HG02884 (cell line): Measurements from ENCODE around the gene PGGHG.
"Not testable (repeated sequence)": the region's sequence is repeated elsewhere in the genome, so short reads cannot be mapped to it uniquely, and the experiment has no call there.

Source experiments
- ATAC-seq: cut with Tn5 transposase; IDR thresholded peaks from one replicate; pipeline ENCODE4 v1.9.1; 2021; ENCODE audit warnings: mild to moderate bottlenecking, moderate library complexity; ENCODE audit not compliant: unreplicated experiment

PGGHG gene

DNA sequence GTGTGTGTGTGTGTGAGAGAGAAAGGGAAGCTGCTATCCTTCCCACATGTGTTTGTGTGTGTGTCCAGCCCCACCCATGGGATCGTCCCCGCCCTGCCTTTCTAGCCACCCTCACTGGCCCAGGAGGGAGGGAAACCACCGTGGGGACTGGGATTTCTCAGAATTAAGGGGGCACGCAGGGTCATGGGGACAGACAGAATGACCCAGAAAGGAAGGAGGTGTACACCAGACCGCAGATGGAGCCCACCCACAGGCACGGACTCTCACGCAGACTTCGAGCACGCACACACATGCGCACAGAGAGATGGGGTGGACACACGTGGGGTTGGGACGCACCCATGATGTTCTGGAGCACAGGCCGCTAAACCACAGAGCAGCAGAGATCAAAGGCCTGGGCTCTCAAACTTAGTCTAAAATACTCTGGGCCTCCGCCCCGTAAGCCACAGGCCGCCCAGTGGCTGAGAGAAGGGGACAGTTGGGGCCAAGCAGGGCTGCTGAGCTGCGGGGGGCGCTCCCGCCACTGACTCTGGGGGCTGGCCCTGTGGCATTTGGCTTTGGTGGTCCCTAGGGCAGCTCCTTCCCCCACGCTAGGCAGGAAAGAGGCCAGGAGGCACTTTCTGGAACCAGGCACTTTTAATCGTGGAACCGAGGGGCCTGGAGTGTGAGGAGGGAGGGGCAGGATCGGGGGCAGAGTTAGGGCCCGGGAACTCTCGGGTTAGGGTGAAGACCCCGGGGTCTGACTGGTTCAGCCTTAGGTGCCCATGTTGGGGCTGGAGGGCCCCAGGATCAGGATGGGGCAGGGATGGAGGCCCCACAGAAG lies 8.9 kb downstream of the PGGHG start:
- no peak for ATAC-seq

DNA sequence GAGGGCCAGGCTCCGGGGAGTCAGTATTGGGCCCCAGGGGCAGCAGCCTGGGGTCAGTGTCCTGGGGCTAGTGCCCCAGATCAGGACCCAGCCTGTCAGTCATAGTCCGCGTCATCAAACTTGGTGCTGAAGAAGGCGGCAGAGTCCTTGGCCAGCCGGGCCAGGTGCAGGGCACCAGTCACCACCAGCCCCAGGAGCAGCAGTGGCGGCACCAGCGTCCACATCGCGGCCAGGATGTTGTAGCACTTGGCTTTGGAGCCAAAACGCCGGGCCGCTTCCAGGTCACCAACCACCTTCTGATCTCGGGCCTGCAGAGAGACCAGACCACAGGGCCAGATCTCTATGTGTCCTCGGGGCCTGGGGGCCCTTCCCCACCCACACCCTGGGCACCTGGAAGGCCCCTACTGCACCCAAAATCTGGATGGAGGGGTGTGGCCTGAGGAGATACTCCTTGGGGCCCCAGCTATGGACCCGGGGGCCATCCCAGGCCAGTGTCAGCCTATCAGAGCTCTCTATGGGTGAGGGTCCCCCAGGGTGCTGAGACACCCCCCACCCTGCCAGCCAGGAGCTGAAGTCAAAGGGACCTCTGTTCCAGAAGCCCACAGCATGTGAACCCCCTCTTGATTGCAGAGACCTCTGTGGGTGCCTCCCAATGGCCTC lies 9.6 kb downstream of the PGGHG start:
- no peak for ATAC-seq

DNA sequence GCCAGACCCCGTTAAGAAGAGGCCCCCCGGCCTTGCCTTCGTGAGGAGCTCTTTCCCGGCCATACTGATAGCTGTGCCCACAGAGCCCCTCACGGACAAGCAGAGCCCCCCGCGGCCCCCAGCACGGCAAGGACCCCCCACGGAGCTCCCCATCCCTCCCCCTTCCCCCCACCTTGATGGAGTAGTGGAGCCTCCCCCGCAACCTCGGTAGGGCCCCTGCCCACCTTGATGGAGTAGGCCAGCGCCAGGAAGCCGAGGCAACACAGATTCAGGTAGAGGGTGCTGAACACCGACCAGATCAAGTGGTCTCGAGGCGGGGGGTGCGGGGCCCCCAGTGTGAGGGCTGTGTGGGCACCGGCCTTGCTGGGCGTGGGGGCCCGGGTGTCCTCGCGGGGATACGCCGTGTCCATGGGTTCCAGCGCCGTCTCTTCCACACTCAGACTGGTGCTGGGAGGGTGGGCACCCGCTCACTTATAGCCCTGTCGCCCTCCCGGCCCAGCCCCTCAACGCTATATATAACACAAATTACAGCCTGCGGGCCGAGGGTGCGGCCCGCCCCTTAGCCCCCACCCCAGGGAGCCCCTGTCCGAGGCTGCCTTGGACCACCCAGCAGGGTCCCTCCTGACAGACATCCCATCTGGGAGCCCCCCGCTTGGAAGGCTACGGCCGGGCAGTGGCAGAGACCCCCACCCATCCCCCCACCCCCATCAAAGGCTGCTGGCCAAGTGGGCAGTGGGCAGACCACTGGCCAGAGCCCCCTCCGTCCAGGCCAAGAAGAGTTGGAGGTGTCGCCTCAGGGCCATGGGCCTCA lies 10.4 kb downstream of the PGGHG start, which contains the start of gene IFITM5:
TSS of gene IFITM5 (minus strand) at position 446 of the 811 bp plus-strand sequence. CDS start at position 410, 36 bp downstream.
- no peak for ATAC-seq

DNA sequence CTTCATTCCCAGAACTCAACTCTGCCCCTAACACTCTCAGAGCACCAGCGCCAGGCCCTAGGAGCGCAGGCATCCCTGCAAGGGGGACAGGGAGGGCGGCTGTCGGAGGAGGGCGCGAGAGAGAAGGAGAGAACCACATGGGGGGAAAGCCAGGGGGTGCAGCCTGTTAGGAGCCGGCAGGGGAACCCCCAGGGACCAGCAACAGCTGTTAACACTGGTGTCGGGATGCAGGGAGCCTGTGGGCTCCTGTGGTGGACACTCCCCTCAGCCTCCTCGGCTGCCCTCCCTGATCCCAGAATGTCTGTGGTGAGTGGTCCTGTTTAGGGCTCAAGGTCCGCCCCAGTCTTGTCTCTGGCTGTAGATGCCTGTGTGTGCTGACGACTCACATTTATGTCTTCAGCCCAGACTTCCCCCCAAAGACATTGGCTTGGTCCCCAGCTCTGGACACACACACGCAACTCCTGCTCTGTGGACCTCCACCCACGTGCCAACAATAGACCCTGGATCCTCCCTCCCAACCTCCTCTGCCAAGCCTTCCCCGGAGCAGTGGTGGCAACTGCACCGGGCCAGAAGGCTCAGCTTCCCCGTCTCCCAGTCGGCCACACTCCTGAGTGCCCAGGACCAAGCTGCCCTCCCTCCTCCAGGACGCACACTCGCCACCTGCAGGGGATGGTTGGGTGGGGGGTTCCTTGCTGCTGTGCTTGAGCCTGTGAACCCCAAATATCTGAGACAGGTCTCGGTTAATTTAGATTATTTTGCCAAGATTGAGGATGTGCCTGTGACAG lies 11.2 kb downstream of the PGGHG start:
- ATAC-seq: no peak

DNA sequence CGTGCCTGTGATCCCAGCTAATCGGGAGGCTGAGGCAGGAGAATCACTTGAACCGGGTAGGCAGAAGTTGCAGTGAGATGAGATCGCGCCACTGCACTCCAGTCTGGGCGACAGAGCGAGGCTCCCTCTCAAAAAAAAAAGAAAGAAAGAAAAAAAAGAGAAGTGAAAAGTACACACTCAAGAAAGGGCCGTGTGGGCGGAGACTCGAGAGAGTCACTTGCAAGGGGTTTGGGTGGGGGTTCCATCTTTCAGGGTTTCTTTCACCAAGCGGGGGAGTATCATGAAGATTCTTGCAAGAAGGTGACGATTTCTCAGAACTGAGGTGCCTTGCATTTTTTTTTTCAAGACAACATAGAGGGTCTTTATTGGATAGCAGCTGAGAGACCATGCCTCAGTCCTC lies 14.4 kb downstream of the PGGHG start:
- ATAC-seq: no peak

DNA sequence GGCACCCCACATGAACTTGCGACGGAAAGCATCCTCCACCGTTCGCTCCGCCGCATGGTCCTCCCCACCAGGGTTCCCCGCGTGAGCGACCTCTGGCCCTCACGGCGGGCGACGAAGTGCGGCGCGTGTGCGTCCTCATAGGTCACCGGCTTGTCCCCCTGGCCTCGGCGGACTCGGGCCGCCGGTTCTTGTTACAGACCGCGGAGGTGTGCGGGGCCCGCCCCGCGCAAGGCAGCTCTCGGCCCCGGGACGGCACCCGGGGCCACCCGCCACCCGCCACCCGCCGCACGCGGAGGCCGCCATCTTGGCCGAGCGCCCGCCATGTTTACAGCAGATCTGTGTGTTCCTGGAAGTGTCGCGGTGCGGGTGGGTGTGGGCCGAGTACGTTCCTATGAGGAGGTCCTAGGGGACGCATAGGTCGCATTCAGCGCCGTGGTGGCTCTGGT lies 15.2 kb downstream of the PGGHG start:
- no peak for ATAC-seq

DNA sequence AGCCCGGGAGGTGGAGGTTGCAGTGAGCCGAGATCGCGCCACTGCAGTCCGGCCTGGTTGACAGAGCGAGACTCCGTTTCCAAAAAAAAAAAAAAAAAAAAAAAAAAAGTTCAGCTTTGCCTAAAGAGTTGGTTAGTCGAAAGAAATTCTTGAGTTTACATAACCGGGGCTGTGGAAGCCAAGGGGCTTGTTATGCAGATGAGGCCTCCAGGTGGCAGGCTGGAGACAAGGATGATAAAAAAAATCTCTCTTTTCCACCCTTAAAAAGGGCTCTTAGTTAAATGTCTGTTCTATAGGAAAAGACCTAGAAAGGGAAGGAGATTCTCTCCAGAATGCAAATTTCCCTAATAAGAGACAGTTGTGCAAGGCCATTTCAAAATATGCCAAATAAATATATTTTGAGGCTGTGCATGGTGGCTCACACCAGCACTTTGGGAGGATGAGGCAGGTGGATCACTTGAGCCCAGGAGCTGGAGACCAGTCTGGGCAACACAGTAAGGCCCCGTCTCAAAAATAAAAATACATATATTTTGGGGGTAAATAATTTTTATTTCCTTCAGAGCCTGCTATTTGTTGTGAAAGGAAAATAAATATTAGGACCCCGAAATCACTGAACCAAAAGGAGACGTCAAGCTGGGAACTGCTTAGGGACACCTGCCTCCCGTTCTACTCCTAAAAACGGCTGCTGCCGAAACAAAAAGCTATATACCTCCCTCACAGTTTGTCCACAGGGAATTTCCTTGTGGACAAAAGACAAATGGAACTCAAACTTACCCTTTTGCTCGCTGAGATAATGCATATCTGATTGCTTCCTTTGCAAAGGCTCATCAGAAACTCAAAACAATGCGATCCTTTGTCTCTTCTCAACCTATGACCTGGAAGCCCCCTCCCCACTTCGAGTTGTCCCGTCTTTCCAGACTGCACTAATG lies 16.3 kb downstream of the PGGHG start:
- no peak for ATAC-seq

DNA sequence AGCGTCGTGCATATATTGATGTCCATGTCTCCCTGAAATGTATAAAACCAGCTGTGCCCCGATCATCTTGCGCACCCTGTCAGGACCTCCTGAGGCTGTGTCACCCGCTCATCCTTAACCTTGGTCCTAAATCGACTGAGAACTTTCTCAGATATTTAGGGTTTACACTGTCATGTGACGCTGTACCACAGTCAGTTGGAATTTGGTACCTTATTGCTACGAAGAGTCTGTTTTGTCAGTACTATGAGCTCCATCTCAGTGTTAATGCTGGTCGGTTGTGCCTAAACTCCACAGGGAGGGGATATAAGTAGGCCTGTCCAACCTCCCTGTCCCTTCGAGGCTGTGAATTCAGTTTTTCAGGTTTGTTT lies 16.9 kb downstream of the PGGHG start:
- ATAC-seq: no peak

DNA sequence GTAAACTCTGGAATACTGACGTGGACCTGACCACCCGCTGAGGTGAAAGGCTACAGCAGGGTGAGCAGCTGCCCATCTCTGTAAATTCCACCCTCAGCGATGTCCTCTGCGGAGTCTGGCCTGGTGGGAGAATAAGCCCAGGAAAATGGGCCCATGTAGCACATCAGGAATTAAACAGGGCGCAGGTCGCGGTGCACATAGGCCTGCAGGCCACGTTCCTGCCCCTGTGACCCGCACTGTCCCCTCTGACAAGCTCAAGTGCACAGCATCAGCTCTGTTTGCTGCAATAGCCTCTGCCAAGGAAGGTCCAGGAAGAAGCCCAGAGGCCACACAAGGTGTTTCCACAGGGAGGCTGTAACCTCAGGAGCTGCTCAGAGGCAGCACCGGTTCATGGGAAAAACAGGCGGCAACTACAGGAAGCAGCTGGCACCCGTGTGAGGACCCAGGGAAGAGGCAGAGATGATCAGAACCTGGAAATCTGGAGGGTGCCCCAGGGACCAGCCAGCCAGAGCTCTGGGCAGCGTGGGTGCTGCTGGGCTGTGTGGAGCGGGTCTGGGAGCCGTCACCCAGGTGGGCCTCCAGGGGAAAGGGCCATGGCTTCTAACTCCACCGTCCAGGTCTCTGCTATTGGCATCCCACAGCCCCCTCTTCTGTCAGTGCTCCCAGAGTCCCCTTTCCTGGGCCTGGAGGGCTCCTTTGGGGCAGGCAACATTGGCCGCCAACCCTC lies 17.9 kb downstream of the PGGHG start:
- ATAC-seq: no peak

DNA sequence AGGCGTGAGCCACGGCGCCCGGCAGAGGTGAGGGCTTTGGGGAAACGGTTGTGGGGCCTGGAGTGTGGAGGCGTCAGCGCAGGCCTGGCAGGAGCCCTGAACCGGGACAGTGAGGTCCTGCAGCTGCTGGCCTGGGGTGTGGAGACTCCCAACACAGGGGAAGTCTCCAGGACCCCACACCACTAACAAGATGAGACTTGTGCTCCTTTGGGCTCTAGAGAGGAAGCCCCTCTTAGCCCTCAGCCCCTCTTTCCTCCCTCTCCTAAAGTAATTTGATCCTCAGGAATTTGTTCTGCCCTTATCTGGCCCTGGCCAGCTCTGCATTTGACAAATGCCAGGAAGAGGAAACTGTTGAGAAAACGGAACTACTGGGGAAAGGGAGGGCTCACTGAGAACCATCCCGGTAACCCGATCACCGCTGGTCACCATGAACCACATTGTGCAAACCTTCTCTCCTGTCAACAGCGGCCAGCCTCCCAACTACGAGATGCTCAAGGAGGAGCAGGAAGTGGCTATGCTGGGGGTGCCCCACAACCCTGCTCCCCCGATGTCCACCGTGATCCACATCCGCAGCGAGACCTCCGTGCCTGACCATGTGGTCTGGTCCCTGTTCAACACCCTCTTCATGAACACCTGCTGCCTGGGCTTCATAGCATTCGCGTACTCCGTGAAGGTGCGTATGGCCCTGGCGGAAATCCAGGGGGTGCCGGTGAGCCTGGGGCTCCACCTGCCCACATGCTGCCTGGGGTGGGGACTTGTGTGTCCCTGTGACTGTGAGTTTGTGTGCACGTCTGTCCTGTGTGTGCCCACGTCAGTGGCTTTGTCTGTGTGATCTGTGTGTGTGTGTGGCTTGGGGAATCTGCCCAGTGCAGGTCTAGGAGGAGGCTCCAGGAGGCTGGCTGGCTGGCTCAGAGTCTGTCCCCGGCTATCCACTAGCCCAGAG lies 19.1 kb downstream of the PGGHG start, which contains the start of gene IFITM2:
TSS of gene IFITM2 (plus strand) at position 51 of the 943 bp plus-strand sequence. CDS start at position 428, 377 bp downstream.
- ATAC-seq: not testable (repeated sequence)

DNA sequence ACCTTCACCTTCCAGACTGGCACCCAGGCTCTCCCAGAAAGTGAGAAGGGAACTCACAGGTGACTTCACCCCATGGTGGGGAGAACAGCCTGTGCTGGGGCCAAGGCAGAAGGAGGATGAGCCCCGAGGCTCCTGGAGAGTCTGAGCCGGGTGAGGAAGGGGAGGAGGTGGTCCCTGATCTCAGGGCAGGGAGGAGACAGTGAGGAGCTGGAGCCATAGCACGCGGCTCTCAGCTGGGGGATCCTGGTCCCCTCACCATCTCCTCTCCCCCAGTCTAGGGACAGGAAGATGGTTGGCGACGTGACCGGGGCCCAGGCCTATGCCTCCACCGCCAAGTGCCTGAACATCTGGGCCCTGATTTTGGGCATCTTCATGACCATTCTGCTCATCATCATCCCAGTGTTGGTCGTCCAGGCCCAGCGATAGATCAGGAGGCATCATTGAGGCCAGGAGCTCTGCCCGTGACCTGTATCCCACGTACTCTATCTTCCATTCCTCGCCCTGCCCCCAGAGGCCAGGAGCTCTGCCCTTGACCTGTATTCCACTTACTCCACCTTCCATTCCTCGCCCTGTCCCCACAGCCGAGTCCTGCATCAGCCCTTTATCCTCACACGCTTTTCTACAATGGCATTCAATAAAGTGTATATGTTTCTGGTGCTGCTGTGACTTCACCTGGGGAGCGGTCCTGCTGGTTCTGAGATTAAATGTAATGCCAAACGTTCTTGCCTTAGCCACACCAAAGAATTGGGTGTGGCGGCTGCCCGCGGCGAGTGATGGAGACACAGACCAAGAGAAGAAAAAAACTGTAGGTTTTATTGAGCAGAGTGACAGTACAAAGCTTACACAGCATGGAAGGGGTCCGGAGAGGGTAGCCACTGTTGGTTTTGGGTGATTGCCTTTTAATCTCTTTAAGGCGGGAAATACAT lies 20.1 kb downstream of the PGGHG start:
- not testable (repeated sequence) for ATAC-seq

DNA sequence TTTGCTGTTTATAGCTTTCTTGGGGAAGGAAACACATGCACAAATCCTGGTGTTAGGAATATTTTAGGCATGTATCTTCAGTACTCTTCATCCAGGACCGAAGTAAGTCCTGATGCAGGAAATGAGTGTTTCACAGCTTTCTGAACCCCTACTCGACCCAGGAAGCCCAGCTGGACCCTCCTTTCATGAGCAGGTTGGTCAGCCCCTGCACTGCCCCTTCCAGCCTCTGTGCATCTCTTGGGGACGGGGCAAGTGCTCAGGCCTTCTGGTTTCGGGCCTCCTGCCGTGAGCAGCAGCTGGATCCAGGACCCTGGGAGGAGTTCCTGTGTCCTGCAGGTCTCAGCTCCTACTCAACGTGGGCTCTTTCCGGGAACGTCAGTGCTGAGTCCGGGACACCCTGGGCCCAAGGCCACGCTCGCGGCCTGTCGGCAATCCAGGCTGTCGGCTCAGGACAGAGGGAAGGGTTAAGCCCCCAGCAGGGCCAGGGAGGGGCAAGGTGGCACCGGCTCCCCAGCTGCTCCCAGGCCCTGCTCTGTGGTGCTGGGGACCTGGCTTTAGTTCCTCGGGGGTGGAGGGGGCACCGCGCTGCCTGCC lies 21.1 kb downstream of the PGGHG start:
- not testable (repeated sequence) for ATAC-seq

DNA sequence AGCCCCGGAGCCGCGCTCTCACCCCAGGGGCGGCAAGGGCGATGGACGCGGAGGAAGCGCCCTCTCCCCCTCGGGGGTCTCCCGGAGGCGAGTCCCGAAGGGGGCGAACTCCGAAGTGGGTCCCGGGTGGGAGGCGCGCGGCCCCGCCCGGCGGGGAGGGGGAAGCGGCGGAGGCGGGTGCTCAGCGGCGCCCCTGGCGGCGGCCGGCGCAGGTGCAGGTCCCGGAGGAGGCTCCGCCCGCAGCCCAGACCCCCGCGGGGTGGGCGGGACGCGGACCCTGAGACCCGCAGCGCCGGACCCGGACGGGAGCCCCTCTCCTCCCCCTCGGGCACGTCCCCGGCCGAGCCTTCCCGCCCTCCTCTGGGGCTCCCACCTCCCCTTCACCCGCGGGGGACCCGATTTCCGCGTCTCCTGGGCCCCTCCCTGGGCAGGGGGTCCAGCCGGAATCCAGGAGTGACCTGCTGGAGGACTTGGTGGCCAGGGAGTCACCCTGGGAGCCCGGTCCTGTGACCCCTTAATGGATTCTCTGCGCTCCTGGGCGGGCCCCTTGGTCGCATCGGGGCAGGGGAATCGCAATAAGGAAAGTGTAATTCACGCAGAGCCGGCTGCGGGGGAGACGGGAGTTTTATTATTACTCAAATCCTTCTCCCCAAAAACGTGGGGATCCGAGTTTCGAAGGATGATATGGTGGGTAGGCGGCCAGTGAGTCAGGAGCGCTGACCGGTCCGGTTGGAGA lies 22.3 kb downstream of the PGGHG start:
- not testable (repeated sequence) for ATAC-seq

DNA sequence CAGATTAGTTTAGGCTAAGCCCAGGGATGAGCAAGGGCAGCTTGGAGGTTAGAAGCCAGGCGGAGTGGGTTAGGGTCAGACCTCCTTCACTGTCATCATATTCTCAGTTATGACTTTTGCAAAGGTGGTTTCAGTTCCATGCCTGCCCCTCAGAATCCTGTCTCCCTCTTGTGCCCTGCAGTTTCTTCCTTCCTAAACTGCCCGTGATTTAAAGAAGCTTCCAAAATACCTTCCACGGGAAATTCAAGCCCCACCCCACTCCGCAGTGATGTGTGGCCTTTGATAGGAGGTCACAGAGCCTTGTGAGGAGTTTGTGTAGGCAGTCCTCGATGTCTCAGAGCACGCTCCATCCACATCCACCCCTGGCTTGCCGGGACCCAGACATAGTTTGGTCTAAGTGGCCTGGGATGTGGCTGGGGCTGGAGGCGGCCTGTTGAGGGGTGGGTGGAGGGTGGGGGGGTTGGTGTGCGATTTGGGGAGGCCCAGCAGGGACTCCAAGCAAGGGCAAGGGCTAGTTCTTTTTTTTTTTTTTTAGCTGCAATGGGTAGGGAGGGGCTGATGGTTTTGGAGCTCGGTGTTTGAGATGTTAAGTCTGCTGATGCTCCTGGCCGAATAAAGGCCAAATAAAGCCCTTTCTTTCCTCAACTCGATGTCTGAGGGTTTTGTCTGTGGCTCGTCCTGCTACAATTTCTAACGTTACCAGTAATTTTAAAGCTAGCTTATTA lies 23.3 kb downstream of the PGGHG start:
- ATAC-seq: no peak

DNA sequence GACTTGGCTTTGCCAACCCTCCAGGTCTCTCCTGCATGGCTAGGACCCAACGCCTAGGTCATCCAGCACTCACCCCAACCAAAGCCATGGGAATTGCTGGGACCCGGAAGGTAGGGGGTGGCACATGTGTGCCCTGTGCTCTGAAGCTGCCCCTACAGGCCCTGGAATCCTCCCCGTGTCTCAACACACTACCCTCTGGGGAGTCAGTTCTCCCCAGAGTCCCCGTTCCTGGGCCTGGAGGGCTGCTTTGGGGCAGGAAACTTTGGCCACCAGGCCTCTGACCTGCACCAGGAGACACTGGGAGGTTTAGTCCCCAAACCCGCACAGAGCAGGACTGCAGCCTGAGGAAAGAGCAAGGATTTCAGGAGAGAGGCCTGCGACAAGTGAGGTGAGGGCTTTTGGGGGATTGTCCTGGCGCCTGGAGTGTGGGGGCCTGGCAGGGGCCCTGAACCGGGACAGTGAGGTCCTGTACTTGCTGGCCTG lies 24.4 kb downstream of the PGGHG start:
- no peak for ATAC-seq
